Mesenchymal stem cell (in vitro differentiated cells and primary cell): ENCODE results near the gene MXRA7.

Source experiments
- DNase-seq: peaks from one replicate; pipeline ENCODE4 v3.0.0-alpha.2; 2013
- H2AFZ ChIP-seq: one replicate; pipeline ENCODE4 v1.6.1; 2013; ENCODE audit warnings: low read depth, mild to moderate bottlenecking, control low read depth, inconsistent platforms, low read length, moderate library complexity
- H2AK5ac ChIP-seq: 2 replicates; pipeline ENCODE4 v1.6.1; 2013; ENCODE audit warnings: low read length, moderate library complexity, mild to moderate bottlenecking, inconsistent platforms; ENCODE audit not compliant: severe bottlenecking
- H2BK120ac ChIP-seq: one replicate; pipeline ENCODE4 v1.6.1; 2013; ENCODE audit warnings: low read depth, mild to moderate bottlenecking, inconsistent platforms, low read length, moderate library complexity
- H2BK12ac ChIP-seq, 2 experiments: one replicate each; pipeline ENCODE4 v1.6.1; 2013; ENCODE audit warnings: inconsistent platforms in 2 of 2, low read length in 2 of 2, mild to moderate bottlenecking in 2 of 2, moderate library complexity in 2 of 2, control low read depth in 1 of 2
- H2BK15ac ChIP-seq: one replicate; pipeline ENCODE4 v1.6.1; 2013; ENCODE audit warnings: mild to moderate bottlenecking, low read depth, inconsistent platforms; ENCODE audit not compliant: poor library complexity, severe bottlenecking
- H2BK5ac ChIP-seq: 2 replicates; pipeline ENCODE4 v1.6.1; 2013; ENCODE audit warnings: low read depth, mild to moderate bottlenecking, low read length, control low read depth, inconsistent platforms; ENCODE audit not compliant: poor library complexity, severe bottlenecking
- H3K14ac ChIP-seq, 2 experiments: one replicate each; pipeline ENCODE4 v1.6.1; 2013; ENCODE audit warnings: inconsistent platforms in 2 of 2, low read length in 2 of 2, control low read depth in 1 of 2, mild to moderate bottlenecking in 1 of 2, moderate library complexity in 1 of 2
- H3K18ac ChIP-seq, 2 experiments: one replicate each; pipeline ENCODE4 v1.6.1; 2013; ENCODE audit warnings: inconsistent platforms in 2 of 2, low read length in 2 of 2, control low read depth in 1 of 2, low read depth in 1 of 2, mild to moderate bottlenecking in 1 of 2
- H3K23ac ChIP-seq, 2 experiments: one replicate each; pipeline ENCODE4 v1.6.1; 2013; ENCODE audit warnings: inconsistent platforms in 2 of 2, low read length in 2 of 2, mild to moderate bottlenecking in 2 of 2, moderate library complexity in 2 of 2, control low read depth in 1 of 2
- H3K27ac ChIP-seq: 2 replicates; pipeline ENCODE4 v1.5.1; 2013; ENCODE audit warnings: mild to moderate bottlenecking, moderate library complexity, low read length, control low read depth, inconsistent platforms; ENCODE audit not compliant: poor library complexity, severe bottlenecking
- H3K27me3 ChIP-seq, 2 experiments: 2 replicates each; pipeline versions ENCODE4 v1.6.1 to v1.7.0; 2013; ENCODE audit warnings: low read length in 2 of 2, mild to moderate bottlenecking in 2 of 2, moderate library complexity in 2 of 2, control low read depth in 1 of 2, inconsistent platforms in 1 of 2; ENCODE audit not compliant: control insufficient read depth in 1 of 2, insufficient read depth in 1 of 2
- H3K36me3 ChIP-seq, 2 experiments: 2 replicates each; pipeline versions ENCODE4 v1.6.1 to v1.7.0; 2013; ENCODE audit warnings: low read length in 2 of 2, control low read depth in 1 of 2, inconsistent platforms in 1 of 2, low read depth in 1 of 2, mild to moderate bottlenecking in 1 of 2; ENCODE audit not compliant: insufficient read depth in 2 of 2, control insufficient read depth in 1 of 2
- H3K4ac ChIP-seq, 2 experiments: one replicate each; pipeline ENCODE4 v1.6.1; 2013; ENCODE audit warnings: inconsistent platforms in 2 of 2, low read length in 2 of 2, mild to moderate bottlenecking in 2 of 2, moderate library complexity in 2 of 2, control low read depth in 1 of 2, low read depth in 1 of 2
- H3K4me1 ChIP-seq: 2 replicates; pipeline ENCODE4 v1.6.1; 2013; ENCODE audit warnings: low read depth, low read length, control low read depth; ENCODE audit not compliant: control insufficient read depth, insufficient read depth
- H3K4me2 ChIP-seq: 2 replicates; pipeline ENCODE4 v1.6.1; 2013; ENCODE audit warnings: low read length, mild to moderate bottlenecking, inconsistent platforms; ENCODE audit not compliant: poor library complexity, severe bottlenecking
- H3K4me3 ChIP-seq, 2 experiments: 2 replicates each; pipeline versions ENCODE4 v1.5.1 to v1.7.0; 2013; ENCODE audit warnings: low read length in 2 of 2, mild to moderate bottlenecking in 2 of 2, control low read depth in 1 of 2, low read depth in 1 of 2; ENCODE audit not compliant: insufficient read depth in 1 of 2
- H3K79me1 ChIP-seq: replicated peaks from 2 replicates; pipeline ENCODE4 v1.6.1; 2013; ENCODE audit warnings: mild to moderate bottlenecking, control low read depth, low read length, inconsistent platforms; ENCODE audit not compliant: poor library complexity, severe bottlenecking
- H3K9ac ChIP-seq: 2 replicates; pipeline ENCODE4 v1.7.0; 2013; ENCODE audit warnings: mild to moderate bottlenecking, low read length, moderate library complexity
- H3K9me3 ChIP-seq: 2 replicates; pipeline ENCODE4 v1.7.0; 2013; ENCODE audit warnings: mild to moderate bottlenecking, low read length; ENCODE audit not compliant: control insufficient read depth
- H4K8ac ChIP-seq: one replicate; pipeline ENCODE4 v1.6.1; 2013; ENCODE audit warnings: inconsistent platforms, mild to moderate bottlenecking, low read length, moderate library complexity
- H4K91ac ChIP-seq: one replicate; pipeline ENCODE4 v1.6.1; 2013; ENCODE audit warnings: mild to moderate bottlenecking, low read length, inconsistent platforms
- WGBS: methylation state at CpG from one replicate; pipeline ENCODE4 v1.1.7; 2013; ENCODE audit warnings: mixed read lengths; 5-methylcytosine and 5-hydroxymethylcytosine counted together

Gene MXRA7

GRCh38 chr17:76676629-76677028 is 34.1 kb downstream of the MXRA7 start:
- no peak overlapping the region for H3K4me2 ChIP-seq
- H3K36me3 ChIP-seq = peaks cover 46 to 61% of the 10 kb centered on the region in 2 experiments
- 89% methylated on average over 6 of the region's 6 CpGs for WGBS

GRCh38 chr17:76675648-76676047 is 35.1 kb downstream of the MXRA7 start:
- no peak for DNase-seq
- peaks cover 38 to 57% of the 10 kb centered on the region in 2 experiments for H3K36me3 ChIP-seq
- H4K91ac ChIP-seq = no peak overlapping the region
- 96% methylated on average over 6 of the region's 6 CpGs for WGBS
- H3K27me3 ChIP-seq = no peaks in the 10 kb centered on the region
- no peak overlapping the region for H3K4me2 ChIP-seq
- no peak overlapping the region for H2BK120ac ChIP-seq
- no peak overlapping the region for H3K18ac ChIP-seq
- H4K8ac ChIP-seq = no peak overlapping the region
- no peak overlapping the region for H3K14ac ChIP-seq
- H3K4me1 ChIP-seq = peaks cover 9% of the 10 kb centered on the region
- no peak overlapping the region for H3K23ac ChIP-seq
- no peak overlapping the region for H2AFZ ChIP-seq
- no peak overlapping the region for H2BK15ac ChIP-seq
- no peak overlapping the region for H3K27ac ChIP-seq
- no peak overlapping the region for H3K4me3 ChIP-seq
- no peak overlapping the region for H3K4ac ChIP-seq
- no peak overlapping the region for H3K9ac ChIP-seq
- H3K9me3 ChIP-seq = no peaks in the 10 kb centered on the region
- H2BK12ac ChIP-seq = no peak overlapping the region
- H2BK5ac ChIP-seq = no peak overlapping the region
- peaks cover 6% of the 10 kb centered on the region for H3K79me1 ChIP-seq
- no peak overlapping the region for H2AK5ac ChIP-seq

More at GRCh38 chr17:76676629-76677028, 34.1 kb downstream of the MXRA7 start:
- Histone ChIP-seq H3K4me1 (peaks cover 5% of the 10 kb centered on the region), H2BK15ac (no peak overlapping the region), H4K8ac (no peak overlapping the region), H4K91ac (no peak overlapping the region), H2BK12ac (no peak overlapping the region), H3K4ac (no peak overlapping the region), H2AFZ (no peak overlapping the region), H3K79me1 (peaks cover 11% of the 10 kb centered on the region), H3K9me3 (no peaks in the 10 kb centered on the region), H3K4me3 (no peak overlapping the region), H2BK5ac (no peak overlapping the region), H3K14ac (no peak overlapping the region), H2AK5ac (no peak overlapping the region), H3K27ac (no peak overlapping the region), H3K27me3 (no peaks in the 10 kb centered on the region), H3K23ac (no peak overlapping the region), H3K18ac (no peak overlapping the region), H3K9ac (no peak overlapping the region), H2BK120ac (no peak overlapping the region)
- no peak for DNase-seq

- Histone ChIP-seq H3K18ac (no peak overlapping the region), H3K4me1 (peaks cover 9% of the 10 kb centered on the region), H3K27ac (no peak overlapping the region), H2BK120ac (no peak overlapping the region), H3K27me3 (no peaks in the 10 kb centered on the region), H4K8ac (peak overlapping the region; percentile 39), H3K79me1 (peaks cover 6% of the 10 kb centered on the region), H3K14ac (no peak overlapping the region), H3K4me2 (no peak overlapping the region), H2AK5ac (no peak overlapping the region), H3K23ac (no peak overlapping the region), H3K9me3 (no peaks in the 10 kb centered on the region), H2BK12ac (no peak overlapping the region), H3K4ac (no peak overlapping the region), H2AFZ (no peak overlapping the region), H4K91ac (no peak overlapping the region), H3K36me3 (peaks cover 38 to 52% of the 10 kb centered on the region in 2 experiments), H3K4me3 (no peak overlapping the region), H2BK5ac (no peak overlapping the region), H2BK15ac (no peak overlapping the region), H3K9ac (no peak overlapping the region)
- WGBS = 98% methylated on average over 5 of the region's 5 CpGs
- DNase-seq = no peak
These were observed 36.2 kb downstream of the MXRA7 start for GRCh38 chr17:76674600-76674999.

- Histone ChIP-seq H3K4ac (no peak overlapping the region), H3K79me1 (peaks cover 5% of the 10 kb centered on the region), H2BK12ac (peak overlapping the region in 1 of 2 experiments; percentile 47), H2BK15ac (no peak overlapping the region), H3K9ac (no peak overlapping the region), H3K9me3 (no peaks in the 10 kb centered on the region), H3K4me1 (peaks cover 9% of the 10 kb centered on the region), H4K91ac (peak overlapping the region; percentile 55), H2BK120ac (no peak overlapping the region), H3K4me2 (no peak overlapping the region), H3K4me3 (no peak overlapping the region), H3K23ac (no peak overlapping the region), H3K27ac (no peak overlapping the region), H4K8ac (no peak overlapping the region), H2AFZ (no peak overlapping the region), H3K14ac (no peak overlapping the region), H2BK5ac (no peak overlapping the region), H2AK5ac (no peak overlapping the region), H3K27me3 (no peaks in the 10 kb centered on the region), H3K36me3 (peaks cover 34 to 45% of the 10 kb centered on the region in 2 experiments), H3K18ac (no peak overlapping the region)
- 64% methylated on average over 4 of the region's 5 CpGs for WGBS
- DNase-seq = no peak
These were observed 37.0 kb downstream of the MXRA7 start for GRCh38 chr17:76673729-76674128.
